Glutamatergic neuron (in vitro differentiated cells): ENCODE measurements around the gene DTNB. TPM values are rescaled to one million over a fixed set of nuclear protein-coding genes. Genes with fewer than 3 reads are reported as not detected.

Source experiments
- DNase-seq: peaks from one replicate; pipeline ENCODE4 v3.0.0; 2022
- H3K27ac Mint-ChIP-seq: one replicate; pipeline ENCODE4 v1.8.0; 2020; ENCODE audit warnings: mild to moderate bottlenecking, mixed read lengths, inconsistent platforms; ENCODE audit not compliant: unreplicated experiment
- H3K27me3 Mint-ChIP-seq: one replicate; pipeline ENCODE4 v1.8.0; 2020; ENCODE audit warnings: mild to moderate bottlenecking, moderate library complexity, mixed read lengths, inconsistent platforms; ENCODE audit not compliant: unreplicated experiment
- H3K36me3 Mint-ChIP-seq: one replicate; pipeline ENCODE4 v1.8.0; 2020; ENCODE audit warnings: mild to moderate bottlenecking, mixed read lengths, inconsistent platforms; ENCODE audit not compliant: unreplicated experiment
- H3K4me1 Mint-ChIP-seq: one replicate; pipeline ENCODE4 v1.8.0; 2020; ENCODE audit warnings: mild to moderate bottlenecking, low read depth, mixed read lengths, inconsistent platforms; ENCODE audit not compliant: unreplicated experiment
- H3K4me3 Mint-ChIP-seq: one replicate; pipeline ENCODE4 v1.8.0; 2020; ENCODE audit warnings: mild to moderate bottlenecking, mixed read lengths, inconsistent platforms; ENCODE audit not compliant: unreplicated experiment
- H3K9me3 Mint-ChIP-seq: one replicate; pipeline ENCODE4 v1.8.0; 2020; ENCODE audit warnings: mild to moderate bottlenecking, moderate library complexity, mixed read lengths, inconsistent platforms; ENCODE audit not compliant: unreplicated experiment
- CTCF ChIP-seq: fragments of 200-600 bp; sonication (generic); IDR thresholded peaks from one replicate; pipeline ENCODE4 v1.5.0; 2021; ENCODE audit not compliant: partially characterized antibody, unreplicated experiment
- total RNA-seq: library from RNA; stranded (reverse); fragmentation: NEBNext Ultra II Directional; extraction: Animal tissue kit (Norgen Biotek cat#: 25700); gene quantifications from one replicate; pipeline ENCODE4 v1.2.1, GENCODE V29; 2021; ENCODE audit not compliant: unreplicated experiment

The DTNB gene
- total RNA-seq, 1 donor from 2014 or later: 41.7 TPM

GRCh38 chr2:25448808-25449207 lies 224.6 kb downstream of the DTNB start:
- Mint-ChIP-seq H3K4me1 (peaks cover 2% of the 10 kb centered on the region), H3K4me3 (no peak overlapping the region), H3K27ac (no peak overlapping the region), H3K36me3 (no peaks in the 10 kb centered on the region), H3K9me3 (no peaks in the 10 kb centered on the region), H3K27me3 (peaks cover 2% of the 10 kb centered on the region)
- TF ChIP-seq CTCF: no peak
- DNase-seq: no peak

GRCh38 chr2:25447018-25447417 lies 226.4 kb downstream of the DTNB start:
- H3K4me3 Mint-ChIP-seq: no peak overlapping the region
- peaks cover 2% of the 10 kb centered on the region for H3K27me3 Mint-ChIP-seq
- no peaks in the 10 kb centered on the region for H3K9me3 Mint-ChIP-seq
- no peak overlapping the region for H3K27ac Mint-ChIP-seq
- no peak for TF ChIP-seq CTCF
- H3K36me3 Mint-ChIP-seq: no peaks in the 10 kb centered on the region
- peaks cover 3% of the 10 kb centered on the region for H3K4me1 Mint-ChIP-seq
- DNase-seq: no peak

DNA sequence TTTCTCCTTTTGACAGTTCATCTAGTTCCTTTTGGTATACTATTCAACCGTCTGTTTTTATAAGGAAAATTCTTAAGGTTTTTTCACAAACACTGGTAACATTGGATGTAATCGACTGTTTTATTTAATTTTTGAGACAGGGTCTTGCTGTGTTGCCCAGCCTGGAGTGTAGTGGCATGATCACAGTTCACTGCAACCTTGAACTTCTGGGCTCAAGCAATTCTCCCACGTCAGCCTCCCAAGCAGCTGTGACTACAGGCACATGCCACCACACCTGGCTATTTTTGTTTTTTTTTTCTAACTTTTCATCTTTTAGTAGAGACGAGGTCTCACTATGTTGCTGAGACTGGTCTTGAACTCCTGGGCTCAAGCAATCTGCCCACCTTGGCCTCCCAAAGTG lies 227.3 kb downstream of the DTNB start:
- Mint-ChIP-seq H3K36me3 (no peaks in the 10 kb centered on the region), H3K9me3 (no peaks in the 10 kb centered on the region), H3K27ac (no peak overlapping the region), H3K4me1 (peaks cover 1% of the 10 kb centered on the region), H3K4me3 (no peak overlapping the region), H3K27me3 (no peaks in the 10 kb centered on the region)
- no peak for DNase-seq
- no peak for TF ChIP-seq CTCF

DNA sequence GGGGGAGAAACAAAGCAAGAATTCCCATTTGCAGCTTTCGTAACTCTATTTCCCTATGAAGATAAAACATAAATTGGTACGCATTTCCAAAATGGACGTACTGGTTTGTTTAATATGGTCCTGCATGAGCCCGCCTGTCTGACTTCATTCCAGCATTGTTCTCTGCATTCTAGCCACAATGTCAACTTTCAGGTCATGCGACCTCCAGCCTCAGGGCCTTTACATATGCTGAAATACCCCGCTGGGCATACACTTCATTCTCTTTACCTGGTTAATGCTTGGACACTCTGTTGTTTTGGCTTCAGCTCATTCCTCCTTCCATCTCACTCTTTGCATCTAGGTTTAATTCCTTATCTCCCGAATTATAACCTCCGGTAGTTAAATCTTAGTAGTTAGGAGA lies 227.9 kb downstream of the DTNB start:
- no peak overlapping the region for H3K27ac Mint-ChIP-seq
- peaks cover 1% of the 10 kb centered on the region for H3K4me1 Mint-ChIP-seq
- no peak for TF ChIP-seq CTCF
- no peaks in the 10 kb centered on the region for H3K9me3 Mint-ChIP-seq
- H3K27me3 Mint-ChIP-seq: no peaks in the 10 kb centered on the region
- H3K4me3 Mint-ChIP-seq: no peak overlapping the region
- no peaks in the 10 kb centered on the region for H3K36me3 Mint-ChIP-seq
- no peak for DNase-seq

GRCh38 chr2:25444608-25445270 lies 228.6 kb downstream of the DTNB start:
- Mint-ChIP-seq H3K27me3 (no peaks in the 10 kb centered on the region), H3K27ac (no peak overlapping the region), H3K4me3 (no peak overlapping the region), H3K36me3 (no peaks in the 10 kb centered on the region), H3K9me3 (no peaks in the 10 kb centered on the region), H3K4me1 (peaks cover 1% of the 10 kb centered on the region)
- TF ChIP-seq CTCF: no peak
- DNase-seq: no peak
